ENCODE measurements around the gene RAI14.

Gene RAI14

DNA sequence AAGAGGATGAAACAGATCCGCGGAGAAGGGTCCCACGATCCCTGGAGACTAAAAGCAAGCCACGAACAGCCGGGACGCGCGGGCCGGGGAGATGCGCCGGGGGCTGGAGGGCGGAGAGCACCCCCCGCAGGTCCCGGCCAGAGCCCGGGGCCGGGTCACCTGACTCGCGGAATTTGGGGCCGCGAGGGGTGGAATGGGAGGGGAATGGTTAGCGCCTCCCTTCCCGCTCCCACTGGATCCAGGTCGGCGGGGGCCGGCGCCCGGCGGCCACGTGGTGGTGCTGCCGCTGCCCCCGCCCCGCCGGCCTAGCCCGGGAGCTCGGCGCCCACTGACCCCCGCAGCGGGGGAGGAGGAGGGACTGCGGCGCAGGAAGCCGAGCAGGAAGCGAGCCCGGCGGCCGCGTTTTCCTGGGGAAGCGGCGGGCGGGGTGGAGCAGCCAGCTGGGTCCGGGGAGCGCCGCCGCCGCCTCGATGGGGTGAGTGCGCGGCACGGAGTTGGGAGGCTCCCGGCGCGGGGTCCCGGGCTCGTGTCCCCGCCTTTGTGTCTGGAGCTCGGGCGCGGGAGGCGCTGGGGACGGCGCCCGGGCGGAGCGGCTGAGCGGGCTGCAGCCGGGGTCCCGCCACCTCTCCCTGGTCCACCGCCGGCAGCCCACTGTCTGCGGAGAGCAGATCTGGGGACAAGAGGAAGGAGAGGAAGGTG, at the start of gene RAI14:
TSS of gene RAI14 (plus strand) at position 328 of the 699 bp plus-strand sequence. CDS start 30,592 bp downstream, outside the sequence.
- TF ChIP-seq NFRKB (IDR thresholded peaks at IDR 0.05) (no peak), CTBP1 (IDR thresholded peaks at IDR 0.05; ENCODE audit: borderline replicate concordance) (no peak), HDGF (IDR thresholded peaks at IDR 0.05; ENCODE audit: borderline replicate concordance) (no peak), FOXK2 (IDR thresholded peaks at IDR 0.05) (no peak), LEF1 (IDR thresholded peaks at IDR 0.05; ENCODE audit: borderline replicate concordance) (no peak), SUZ12 (IDR thresholded peaks at IDR 0.05) (no peak), FOXM1 (IDR thresholded peaks at IDR 0.05; ENCODE audit: borderline replicate concordance) (peak; percentile 61; the same call in 1 of the 2 replicates), L3MBTL2 (conservative IDR thresholded peaks at IDR 0.05) (peak; percentile 42; the same call in 1 of the 2 replicates), ELF4 (IDR thresholded peaks at IDR 0.05) (no peak), BHLHE40 (IDR thresholded peaks at IDR 0.05; ENCODE audit: borderline replicate concordance) (no peak), SP1 (IDR thresholded peaks at IDR 0.05) (no peak), TARDBP (IDR thresholded peaks at IDR 0.05) (no peak), ZNF384 (IDR thresholded peaks at IDR 0.05) (no peak), FOXA1 (IDR thresholded peaks at IDR 0.05) (no peak), ARNT (IDR thresholded peaks at IDR 0.05) (no peak)
- TF ChIP-seq, protein P1, sequence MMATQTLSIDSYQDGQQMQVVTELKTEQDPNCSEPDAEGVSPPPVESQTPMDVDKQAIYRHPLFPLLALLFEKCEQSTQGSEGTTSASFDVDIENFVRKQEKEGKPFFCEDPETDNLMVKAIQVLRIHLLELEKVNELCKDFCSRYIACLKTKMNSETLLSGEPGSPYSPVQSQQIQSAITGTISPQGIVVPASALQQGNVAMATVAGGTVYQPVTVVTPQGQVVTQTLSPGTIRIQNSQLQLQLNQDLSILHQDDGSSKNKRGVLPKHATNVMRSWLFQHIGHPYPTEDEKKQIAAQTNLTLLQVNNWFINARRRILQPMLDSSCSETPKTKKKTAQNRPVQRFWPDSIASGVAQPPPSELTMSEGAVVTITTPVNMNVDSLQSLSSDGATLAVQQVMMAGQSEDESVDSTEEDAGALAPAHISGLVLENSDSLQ (IDR thresholded peaks at IDR 0.05), result no peak
- peak; percentile 74 for DNase-seq (ENCODE audit: extremely low spot score)
- POLR2A ChIA-PET, result interaction anchor here (0.7 to 1.4 kb wide), 6 partner anchors 10 to 259 kb away, joined by 3 read pairs; partner anchors contain the start of genes BRIX1 and RAD1
- CTCF ChIA-PET, result interaction anchor here (1.0 to 1.5 kb wide), 2 partner anchors 45 to 245 kb away, joined by 3 to 4 read pairs; no protein-coding TSS in a partner anchor

GRCh38 chr5:34608368-34608767, 47.8 kb upstream of the RAI14 start:
- TF ChIP-seq SP1 (IDR thresholded peaks at IDR 0.05), result no peak
- TF ChIP-seq FOXM1 (IDR thresholded peaks at IDR 0.05; ENCODE audit: borderline replicate concordance), result no peak
- TF ChIP-seq SUZ12 (IDR thresholded peaks at IDR 0.05), result no peak
- DNase-seq (ENCODE audit: extremely low spot score), result no peak
- ChIA-PET POLR2A (no interaction called here), CTCF (interaction anchor here (0.6 to 1.1 kb wide), 2 partner anchors 33 to 122 kb away, joined by 3 to 4 read pairs; no protein-coding TSS in a partner anchor)

DNA sequence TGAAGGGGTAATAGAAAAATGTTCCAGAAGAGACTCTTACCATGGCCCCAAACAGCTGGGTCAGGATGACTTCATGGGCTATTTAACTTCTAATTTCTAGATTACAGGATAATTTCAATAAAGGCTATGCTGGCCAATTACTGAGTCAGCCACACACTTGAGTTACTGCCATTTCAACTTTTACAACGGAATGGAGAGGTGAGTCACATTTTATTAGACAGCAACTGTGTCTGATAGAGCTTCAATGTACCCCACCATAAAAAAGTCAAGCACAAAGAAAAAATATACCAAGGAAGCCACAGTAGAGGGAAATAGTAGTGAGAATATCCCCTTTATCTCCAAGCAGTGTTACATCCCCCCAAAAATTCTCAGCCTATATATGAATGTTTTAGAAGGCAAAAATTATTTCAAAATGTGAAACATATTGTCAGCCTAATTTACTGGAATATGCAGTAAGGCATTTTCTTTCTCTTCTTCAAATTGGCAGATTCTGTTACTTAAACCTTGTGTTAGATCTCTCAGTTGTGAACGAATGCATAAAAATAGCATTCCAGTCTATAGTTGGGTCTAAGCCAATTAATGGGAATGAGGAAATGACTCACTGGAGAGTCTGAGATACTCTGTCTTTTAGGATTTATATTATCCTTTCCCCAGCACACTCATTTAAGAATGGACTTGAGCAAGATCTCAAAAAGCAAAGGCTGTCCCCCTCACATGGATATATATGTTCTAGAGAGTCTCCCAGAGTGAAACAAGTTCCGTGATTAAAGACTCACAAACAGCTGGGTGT, 47.1 kb upstream of the RAI14 start:
- TF ChIP-seq ELF4 (IDR thresholded peaks at IDR 0.05), result no peak
- TF ChIP-seq NFRKB (IDR thresholded peaks at IDR 0.05), result no peak
- no peak for TF ChIP-seq ZNF384 (IDR thresholded peaks at IDR 0.05)
- TF ChIP-seq, protein P1 (IDR thresholded peaks at IDR 0.05), result peak; percentile 80
- peak; percentile 40 for DNase-seq (ENCODE audit: extremely low spot score)
- POLR2A ChIA-PET, result interaction anchor here (2.6 kb wide), 1 partner anchor 306 kb away, joined by 7 read pairs; the partner anchor contains the start of genes BRIX1 and RAD1
- CTCF ChIA-PET, result interaction anchor here (0.6 to 1.1 kb wide), 2 partner anchors 34 to 123 kb away, joined by 3 to 4 read pairs; no protein-coding TSS in a partner anchor

DNA sequence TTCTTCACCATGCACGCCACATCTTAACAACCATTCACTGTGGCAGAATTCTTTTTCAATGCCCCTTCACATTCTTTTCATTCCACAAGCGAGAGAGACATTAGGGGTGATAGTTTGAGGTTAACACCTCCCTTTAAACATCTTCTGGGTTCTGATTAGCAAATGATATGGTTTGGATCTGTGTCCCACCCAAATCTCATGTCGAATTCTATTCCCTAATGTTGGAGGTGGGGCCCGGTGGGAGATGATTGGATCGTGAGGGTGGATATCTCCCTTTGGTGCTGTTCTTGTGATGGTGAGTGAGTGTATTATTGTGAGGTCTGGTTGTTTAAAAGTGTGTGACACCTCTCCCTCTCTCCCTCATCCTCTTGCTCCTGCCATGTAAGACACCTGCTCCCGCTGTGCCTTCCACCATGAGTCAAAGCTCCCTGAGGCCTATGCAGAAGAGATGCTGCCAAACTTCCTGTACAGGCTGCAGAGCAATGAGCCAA, 46.1 kb upstream of the RAI14 start:
- TF ChIP-seq L3MBTL2 (conservative IDR thresholded peaks at IDR 0.05), result no peak
- TF ChIP-seq, protein P1 (IDR thresholded peaks at IDR 0.05), result no peak
- no peak for TF ChIP-seq ARNT (IDR thresholded peaks at IDR 0.05)
- TF ChIP-seq SUZ12 (IDR thresholded peaks at IDR 0.05), result no peak
- no peak for TF ChIP-seq TARDBP (IDR thresholded peaks at IDR 0.05)
- no peak for TF ChIP-seq FOXM1 (IDR thresholded peaks at IDR 0.05; ENCODE audit: borderline replicate concordance)
- no peak for TF ChIP-seq BHLHE40 (IDR thresholded peaks at IDR 0.05; ENCODE audit: borderline replicate concordance)
- no peak for TF ChIP-seq NFRKB (IDR thresholded peaks at IDR 0.05)
- TF ChIP-seq ZNF384 (IDR thresholded peaks at IDR 0.05), result no peak
- no peak for TF ChIP-seq HDGF (IDR thresholded peaks at IDR 0.05; ENCODE audit: borderline replicate concordance)
- no peak for TF ChIP-seq SP1 (IDR thresholded peaks at IDR 0.05)
- TF ChIP-seq ELF4 (IDR thresholded peaks at IDR 0.05), result no peak
- no peak for DNase-seq (ENCODE audit: extremely low spot score)
- ChIA-PET POLR2A (interaction anchor here (2.6 kb wide), 1 partner anchor 305 kb away, joined by 7 read pairs; the partner anchor contains the start of genes BRIX1 and RAD1), CTCF (no interaction called here)

DNA sequence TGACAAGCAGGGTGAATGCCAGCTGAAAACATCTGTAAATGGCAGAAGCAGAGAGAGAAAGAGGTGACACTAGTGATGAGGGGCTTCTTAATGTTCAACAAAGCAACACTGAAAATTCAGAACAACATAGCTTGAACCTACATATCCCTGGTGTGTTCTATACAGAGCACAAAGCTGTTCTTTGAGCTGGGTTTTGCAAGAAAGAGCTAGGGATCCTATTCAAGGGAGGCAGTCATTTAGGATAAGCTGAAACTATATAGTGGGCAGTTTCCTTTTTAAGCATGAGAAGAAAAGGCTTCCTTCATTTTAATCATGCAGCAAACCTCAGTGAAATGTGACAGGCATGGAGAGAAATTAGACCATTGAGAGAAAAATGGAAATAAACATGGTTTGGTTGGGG, 45.6 kb upstream of the RAI14 start:
- CTCF ChIA-PET, result interaction anchor here (1.0 kb wide), 1 partner anchor 46 kb away, joined by 4 read pairs; the partner anchor contains the start of gene RAI14
- no peak for DNase-seq (ENCODE audit: extremely low spot score)
- TF ChIP-seq BHLHE40 (IDR thresholded peaks at IDR 0.05; ENCODE audit: borderline replicate concordance) (no peak), ZNF384 (IDR thresholded peaks at IDR 0.05) (no peak), SP1 (IDR thresholded peaks at IDR 0.05) (no peak), FOXA1 (IDR thresholded peaks at IDR 0.05) (no peak), ELF4 (IDR thresholded peaks at IDR 0.05) (no peak), HDGF (IDR thresholded peaks at IDR 0.05; ENCODE audit: borderline replicate concordance) (no peak), ARNT (IDR thresholded peaks at IDR 0.05) (no peak), FOXK2 (IDR thresholded peaks at IDR 0.05) (no peak), FOXM1 (IDR thresholded peaks at IDR 0.05; ENCODE audit: borderline replicate concordance) (no peak), SUZ12 (IDR thresholded peaks at IDR 0.05) (no peak)
- POLR2A ChIA-PET, result interaction anchor here (2.6 kb wide), 1 partner anchor 305 kb away, joined by 7 read pairs; the partner anchor contains the start of genes BRIX1 and RAD1

All from HEK293T (cell line).